Tibial nerve (tissue), 3 donors: Measurements from ENCODE around the gene ASIC2.

Experiments
- POLR2A ChIP-seq, 2 donors: fragments of 450-650 bp; IDR thresholded peaks; one replicate each; pipeline ENCODE4 v1.6.1; 2017; ENCODE audit warnings: antibody characterized with exemption in 2 of 2, mild to moderate bottlenecking in 2 of 2, moderate library complexity in 2 of 2
- TF ChIP-seq, protein P1 (sequence below), 5 experiments: fragments of 200-600 bp in 3 of 5; fragments of 450-650 bp in 2 of 5; sonication (generic) in 3 of 5; IDR thresholded peaks; one replicate each; pipeline ENCODE4 v1.5.1; 2016 to 2019; ENCODE audit warnings: antibody characterized with exemption in 5 of 5, mild to moderate bottlenecking in 3 of 5, moderate library complexity in 2 of 5

DNA sequence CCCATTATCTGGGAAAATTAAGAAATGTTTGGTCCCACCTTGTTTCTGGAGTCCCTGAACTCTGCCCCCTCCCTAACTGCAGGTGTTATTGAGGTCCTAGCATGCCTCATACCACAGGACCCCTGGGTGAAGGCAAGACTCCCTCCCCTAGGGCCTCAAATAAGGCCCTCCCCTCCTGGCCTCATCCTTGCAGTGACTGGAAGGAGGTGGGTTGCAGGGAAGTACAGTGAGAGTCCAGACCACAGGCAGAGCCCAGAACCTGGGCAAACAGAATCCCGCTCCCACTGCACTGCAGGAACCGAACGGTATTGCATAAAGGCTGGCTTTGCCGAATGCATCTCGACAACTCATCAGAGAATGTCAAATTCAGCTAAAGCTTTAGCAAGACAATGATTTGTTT lies 126.6 kb downstream of the ASIC2 start:
- no peak for TF ChIP-seq POLR2A (IDR thresholded peaks at IDR 0.05)
- TF ChIP-seq, protein P1, sequence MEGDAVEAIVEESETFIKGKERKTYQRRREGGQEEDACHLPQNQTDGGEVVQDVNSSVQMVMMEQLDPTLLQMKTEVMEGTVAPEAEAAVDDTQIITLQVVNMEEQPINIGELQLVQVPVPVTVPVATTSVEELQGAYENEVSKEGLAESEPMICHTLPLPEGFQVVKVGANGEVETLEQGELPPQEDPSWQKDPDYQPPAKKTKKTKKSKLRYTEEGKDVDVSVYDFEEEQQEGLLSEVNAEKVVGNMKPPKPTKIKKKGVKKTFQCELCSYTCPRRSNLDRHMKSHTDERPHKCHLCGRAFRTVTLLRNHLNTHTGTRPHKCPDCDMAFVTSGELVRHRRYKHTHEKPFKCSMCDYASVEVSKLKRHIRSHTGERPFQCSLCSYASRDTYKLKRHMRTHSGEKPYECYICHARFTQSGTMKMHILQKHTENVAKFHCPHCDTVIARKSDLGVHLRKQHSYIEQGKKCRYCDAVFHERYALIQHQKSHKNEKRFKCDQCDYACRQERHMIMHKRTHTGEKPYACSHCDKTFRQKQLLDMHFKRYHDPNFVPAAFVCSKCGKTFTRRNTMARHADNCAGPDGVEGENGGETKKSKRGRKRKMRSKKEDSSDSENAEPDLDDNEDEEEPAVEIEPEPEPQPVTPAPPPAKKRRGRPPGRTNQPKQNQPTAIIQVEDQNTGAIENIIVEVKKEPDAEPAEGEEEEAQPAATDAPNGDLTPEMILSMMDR (IDR thresholded peaks at IDR 0.05): no peak
